ENCODE measurements around the gene MSH5. TPM values are rescaled to one million over a fixed set of nuclear protein-coding genes. Genes with fewer than 3 reads are reported as not detected.

MSH5 gene
- total and polyA plus RNA-seq, 9 of the 15 experiments (the other 6 are each of a cell fraction or from before 2014, with no cell fraction given), result 12.5 to 104 (median 46.6) TPM

DNA sequence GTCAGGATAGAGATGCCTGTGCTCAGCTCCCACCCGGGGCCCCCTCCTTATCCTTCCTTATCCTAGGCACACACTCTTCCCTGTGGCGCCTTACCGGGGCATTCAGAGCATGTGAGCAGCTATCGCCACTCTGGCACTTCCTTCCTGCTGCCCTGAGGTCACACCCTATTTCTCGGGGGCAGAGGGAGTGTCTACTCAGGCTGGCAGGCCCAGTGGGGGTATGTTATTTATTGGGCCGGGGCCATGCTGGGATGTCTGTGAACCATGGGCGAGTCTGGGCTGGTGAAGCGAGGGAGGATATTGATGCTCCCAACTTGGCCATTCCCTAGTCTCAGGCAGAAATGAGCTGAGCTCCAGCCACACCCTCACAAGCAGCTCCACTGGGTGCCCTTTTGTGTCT lies 28.6 kb upstream of the MSH5 start (continued):
- TF ChIP-seq RBM17 (IDR thresholded peaks at IDR 0.05; ENCODE audit: borderline replicate concordance, low read depth, low read length) (no peak), ELF1 (tag; IDR thresholded peaks at IDR 0.05) (no peak), NFIC (IDR thresholded peaks at IDR 0.05) (no peak), POLR2G (IDR thresholded peaks at IDR 0.05; ENCODE audit: low read depth, low read length) (no peak), SETDB1 (IDR thresholded peaks at IDR 0.05; ENCODE audit: low read length) (no peak), EP300 (IDR thresholded peaks at IDR 0.05; ENCODE audit: low read length) (peak; percentile 7; the same call in 1 of the 2 replicates), MAFG (tag; conservative IDR thresholded peaks at IDR 0.05) (no peak), POLR3G (IDR thresholded peaks at IDR 0.05; ENCODE audit: extremely low read depth, insufficient read length, insufficient replicate concordance) (no peak), L3MBTL2 (IDR thresholded peaks at IDR 0.05) (no peak), LEF1 (IDR thresholded peaks at IDR 0.05) (no peak), GATAD2B (IDR thresholded peaks at IDR 0.05; ENCODE audit: borderline replicate concordance) (no peak), TSC22D4 (tag; IDR thresholded peaks at IDR 0.05) (no peak), TAF15 (IDR thresholded peaks at IDR 0.05; ENCODE audit: low read depth, low read length) (no peak), HEY1 (CRISPR knock-in tag; IDR thresholded peaks at IDR 0.05; ENCODE audit: borderline replicate concordance) (no peak), TCF3 (CRISPR knock-in tag; IDR thresholded peaks at IDR 0.05) (peak; percentile 52; the same call in 1 of the 2 replicates), HSF4 (CRISPR knock-in tag; IDR thresholded peaks at IDR 0.05; ENCODE audit: borderline replicate concordance) (no peak)
- TF ChIP-seq, protein P1, sequence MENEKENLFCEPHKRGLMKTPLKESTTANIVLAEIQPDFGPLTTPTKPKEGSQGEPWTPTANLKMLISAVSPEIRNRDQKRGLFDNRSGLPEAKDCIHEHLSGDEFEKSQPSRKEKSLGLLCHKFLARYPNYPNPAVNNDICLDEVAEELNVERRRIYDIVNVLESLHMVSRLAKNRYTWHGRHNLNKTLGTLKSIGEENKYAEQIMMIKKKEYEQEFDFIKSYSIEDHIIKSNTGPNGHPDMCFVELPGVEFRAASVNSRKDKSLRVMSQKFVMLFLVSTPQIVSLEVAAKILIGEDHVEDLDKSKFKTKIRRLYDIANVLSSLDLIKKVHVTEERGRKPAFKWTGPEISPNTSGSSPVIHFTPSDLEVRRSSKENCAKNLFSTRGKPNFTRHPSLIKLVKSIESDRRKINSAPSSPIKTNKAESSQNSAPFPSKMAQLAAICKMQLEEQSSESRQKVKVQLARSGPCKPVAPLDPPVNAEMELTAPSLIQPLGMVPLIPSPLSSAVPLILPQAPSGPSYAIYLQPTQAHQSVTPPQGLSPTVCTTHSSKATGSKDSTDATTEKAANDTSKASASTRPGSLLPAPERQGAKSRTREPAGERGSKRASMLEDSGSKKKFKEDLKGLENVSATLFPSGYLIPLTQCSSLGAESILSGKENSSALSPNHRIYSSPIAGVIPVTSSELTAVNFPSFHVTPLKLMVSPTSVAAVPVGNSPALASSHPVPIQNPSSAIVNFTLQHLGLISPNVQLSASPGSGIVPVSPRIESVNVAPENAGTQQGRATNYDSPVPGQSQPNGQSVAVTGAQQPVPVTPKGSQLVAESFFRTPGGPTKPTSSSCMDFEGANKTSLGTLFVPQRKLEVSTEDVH (IDR thresholded peaks at IDR 0.05; ENCODE audit: low read depth, partially characterized antibody), result no peak
- TF ChIP-seq, protein P2, sequence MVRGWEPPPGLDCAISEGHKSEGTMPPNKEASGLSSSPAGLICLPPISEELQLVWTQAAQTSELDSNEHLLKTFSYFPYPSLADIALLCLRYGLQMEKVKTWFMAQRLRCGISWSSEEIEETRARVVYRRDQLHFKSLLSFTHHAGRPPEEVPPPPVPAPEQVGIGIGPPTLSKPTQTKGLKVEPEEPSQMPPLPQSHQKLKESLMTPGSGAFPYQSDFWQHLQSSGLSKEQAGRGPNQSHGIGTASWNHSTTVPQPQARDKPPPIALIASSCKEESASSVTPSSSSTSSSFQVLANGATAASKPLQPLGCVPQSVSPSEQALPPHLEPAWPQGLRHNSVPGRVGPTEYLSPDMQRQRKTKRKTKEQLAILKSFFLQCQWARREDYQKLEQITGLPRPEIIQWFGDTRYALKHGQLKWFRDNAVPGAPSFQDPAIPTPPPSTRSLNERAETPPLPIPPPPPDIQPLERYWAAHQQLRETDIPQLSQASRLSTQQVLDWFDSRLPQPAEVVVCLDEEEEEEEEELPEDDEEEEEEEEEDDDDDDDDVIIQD (CRISPR knock-in tag; IDR thresholded peaks at IDR 0.05), result no peak
- TF ChIP-seq, protein P3, sequence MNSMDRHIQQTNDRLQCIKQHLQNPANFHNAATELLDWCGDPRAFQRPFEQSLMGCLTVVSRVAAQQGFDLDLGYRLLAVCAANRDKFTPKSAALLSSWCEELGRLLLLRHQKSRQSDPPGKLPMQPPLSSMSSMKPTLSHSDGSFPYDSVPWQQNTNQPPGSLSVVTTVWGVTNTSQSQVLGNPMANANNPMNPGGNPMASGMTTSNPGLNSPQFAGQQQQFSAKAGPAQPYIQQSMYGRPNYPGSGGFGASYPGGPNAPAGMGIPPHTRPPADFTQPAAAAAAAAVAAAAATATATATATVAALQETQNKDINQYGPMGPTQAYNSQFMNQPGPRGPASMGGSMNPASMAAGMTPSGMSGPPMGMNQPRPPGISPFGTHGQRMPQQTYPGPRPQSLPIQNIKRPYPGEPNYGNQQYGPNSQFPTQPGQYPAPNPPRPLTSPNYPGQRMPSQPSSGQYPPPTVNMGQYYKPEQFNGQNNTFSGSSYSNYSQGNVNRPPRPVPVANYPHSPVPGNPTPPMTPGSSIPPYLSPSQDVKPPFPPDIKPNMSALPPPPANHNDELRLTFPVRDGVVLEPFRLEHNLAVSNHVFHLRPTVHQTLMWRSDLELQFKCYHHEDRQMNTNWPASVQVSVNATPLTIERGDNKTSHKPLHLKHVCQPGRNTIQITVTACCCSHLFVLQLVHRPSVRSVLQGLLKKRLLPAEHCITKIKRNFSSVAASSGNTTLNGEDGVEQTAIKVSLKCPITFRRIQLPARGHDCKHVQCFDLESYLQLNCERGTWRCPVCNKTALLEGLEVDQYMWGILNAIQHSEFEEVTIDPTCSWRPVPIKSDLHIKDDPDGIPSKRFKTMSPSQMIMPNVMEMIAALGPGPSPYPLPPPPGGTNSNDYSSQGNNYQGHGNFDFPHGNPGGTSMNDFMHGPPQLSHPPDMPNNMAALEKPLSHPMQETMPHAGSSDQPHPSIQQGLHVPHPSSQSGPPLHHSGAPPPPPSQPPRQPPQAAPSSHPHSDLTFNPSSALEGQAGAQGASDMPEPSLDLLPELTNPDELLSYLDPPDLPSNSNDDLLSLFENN (IDR thresholded peaks at IDR 0.05; ENCODE audit: low read depth in 2 of 2, low read length in 2 of 2), result no peak
- TF ChIP-seq, protein P4, sequence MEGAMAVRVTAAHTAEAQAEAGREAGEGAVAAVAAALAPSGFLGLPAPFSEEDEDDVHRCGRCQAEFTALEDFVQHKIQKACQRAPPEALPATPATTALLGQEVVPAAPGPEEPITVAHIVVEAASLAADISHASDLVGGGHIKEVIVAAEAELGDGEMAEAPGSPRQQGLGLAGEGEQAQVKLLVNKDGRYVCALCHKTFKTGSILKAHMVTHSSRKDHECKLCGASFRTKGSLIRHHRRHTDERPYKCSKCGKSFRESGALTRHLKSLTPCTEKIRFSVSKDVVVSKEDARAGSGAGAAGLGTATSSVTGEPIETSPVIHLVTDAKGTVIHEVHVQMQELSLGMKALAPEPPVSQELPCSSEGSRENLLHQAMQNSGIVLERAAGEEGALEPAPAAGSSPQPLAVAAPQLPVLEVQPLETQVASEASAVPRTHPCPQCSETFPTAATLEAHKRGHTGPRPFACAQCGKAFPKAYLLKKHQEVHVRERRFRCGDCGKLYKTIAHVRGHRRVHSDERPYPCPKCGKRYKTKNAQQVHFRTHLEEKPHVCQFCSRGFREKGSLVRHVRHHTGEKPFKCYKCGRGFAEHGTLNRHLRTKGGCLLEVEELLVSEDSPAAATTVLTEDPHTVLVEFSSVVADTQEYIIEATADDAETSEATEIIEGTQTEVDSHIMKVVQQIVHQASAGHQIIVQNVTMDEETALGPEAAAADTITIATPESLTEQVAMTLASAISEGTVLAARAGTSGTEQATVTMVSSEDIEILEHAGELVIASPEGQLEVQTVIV (CRISPR knock-in tag; IDR thresholded peaks at IDR 0.05; ENCODE audit: borderline replicate concordance), result no peak
